ENCODE measurements around the gene ODAPH.
"Not testable (repeated sequence)": the region's sequence is repeated elsewhere in the genome, so short reads cannot be mapped to it uniquely, and the experiment has no call there.

Gene ODAPH

GRCh38 chr4:75555294-75556164 is at the start of gene ODAPH:
ODAPH (plus strand) TSS chr4:75556066; CDS start chr4:75556083, 17 bp downstream.
- peak; percentile 2 for DNase-seq

- peak; percentile 4 for DNase-seq
Measured at GRCh38 chr4:75509592-75509991, 46.3 kb upstream of the ODAPH start.

- peak; percentile 26 for DNase-seq
Measured at GRCh38 chr4:75511841-75512240, 44.0 kb upstream of the ODAPH start.

DNA sequence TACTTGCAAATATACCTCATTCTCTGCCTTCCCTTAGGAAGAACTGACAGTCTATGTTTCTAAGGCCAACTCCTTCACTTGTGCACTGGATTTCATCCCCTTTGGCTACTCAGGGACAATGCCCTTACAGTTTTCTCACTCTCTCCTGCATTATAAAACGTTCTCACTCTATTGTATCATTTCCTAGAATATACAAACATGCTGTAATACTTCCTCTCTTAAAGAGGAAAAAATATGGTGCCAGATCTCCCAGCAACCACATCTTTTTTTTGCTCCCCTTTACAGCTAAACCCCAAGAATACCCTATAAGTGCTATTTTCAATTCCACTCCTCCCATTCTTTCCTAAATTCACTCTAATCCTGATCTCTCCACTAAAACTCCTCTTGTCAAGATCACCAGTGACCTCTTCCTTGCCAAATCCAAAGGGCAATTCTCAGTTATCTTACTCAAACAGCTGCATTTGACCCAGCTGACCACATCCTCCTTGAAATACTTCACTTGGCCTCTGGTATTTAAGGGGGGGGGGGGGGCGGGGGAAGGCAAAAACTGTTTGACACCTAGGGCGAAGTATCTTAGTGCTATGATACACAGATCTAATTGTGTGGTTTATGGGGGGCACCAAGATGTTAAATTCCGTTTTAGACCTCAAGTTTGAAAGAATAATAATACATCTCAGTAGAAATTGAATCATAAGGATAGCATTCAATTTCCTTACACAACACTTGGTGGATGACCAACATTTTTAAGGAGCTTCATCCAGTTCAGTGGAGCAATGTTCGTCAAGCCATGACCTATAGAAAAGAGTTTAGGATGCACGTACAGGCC is 43.3 kb upstream of the ODAPH start:
- DNase-seq = peak; percentile 81

GRCh38 chr4:75513526-75514130 is 42.2 kb upstream of the ODAPH start:
- DNase-seq = no peak

DNA sequence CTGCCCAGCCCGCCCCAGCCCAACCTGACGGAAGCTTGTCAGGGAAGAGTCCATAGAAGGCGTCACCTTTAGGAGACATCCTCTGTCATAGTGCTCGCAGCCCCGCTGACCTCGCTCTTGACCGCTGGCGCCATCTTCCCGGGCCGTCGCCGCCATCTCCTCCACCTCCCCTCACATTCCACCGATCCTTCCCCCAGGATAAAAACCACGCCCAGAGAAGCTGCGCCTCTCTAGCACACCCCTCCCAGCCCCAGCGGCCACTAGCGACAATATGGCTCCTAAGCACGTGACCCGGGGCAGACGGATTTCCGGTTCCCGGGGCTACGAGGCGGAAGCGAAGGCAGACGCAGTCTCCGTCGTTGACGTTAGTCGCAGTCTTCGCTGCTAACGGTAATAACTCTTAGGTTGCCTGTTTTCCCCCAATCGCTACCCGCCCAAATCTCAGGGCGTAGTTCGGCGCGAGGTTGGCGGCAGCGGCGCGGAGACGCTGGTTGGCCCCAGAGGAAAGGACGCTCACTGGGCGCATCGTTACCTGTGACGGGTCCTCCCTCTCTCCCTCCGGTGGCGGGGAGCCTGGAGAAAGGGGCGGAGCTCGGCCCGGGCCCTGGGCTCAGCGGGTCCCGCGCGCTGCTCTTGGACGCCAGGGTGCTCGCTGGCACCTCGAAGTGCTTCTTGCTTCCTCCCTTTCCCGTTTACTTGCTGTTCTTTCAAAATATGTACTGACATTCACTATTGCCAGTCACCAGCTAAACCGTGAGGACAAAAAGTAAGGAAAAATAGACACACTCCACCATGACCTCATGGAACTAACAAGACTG is 41.5 kb upstream of the ODAPH start, which contains the start of the genes RCHY1 and THAP6:
TSS of gene RCHY1 (minus strand) at position 273 of the 818 bp plus-strand sequence. CDS start at position 156, 117 bp downstream.
TSS of gene THAP6 (plus strand) at position 343 of the 818 bp plus-strand sequence. CDS start 980 bp downstream, outside the sequence.
- DNase-seq = peak; percentile 94

GRCh38 chr4:75514949-75515612 is 40.8 kb upstream of the ODAPH start:
- peak; percentile 24 for DNase-seq

DNA sequence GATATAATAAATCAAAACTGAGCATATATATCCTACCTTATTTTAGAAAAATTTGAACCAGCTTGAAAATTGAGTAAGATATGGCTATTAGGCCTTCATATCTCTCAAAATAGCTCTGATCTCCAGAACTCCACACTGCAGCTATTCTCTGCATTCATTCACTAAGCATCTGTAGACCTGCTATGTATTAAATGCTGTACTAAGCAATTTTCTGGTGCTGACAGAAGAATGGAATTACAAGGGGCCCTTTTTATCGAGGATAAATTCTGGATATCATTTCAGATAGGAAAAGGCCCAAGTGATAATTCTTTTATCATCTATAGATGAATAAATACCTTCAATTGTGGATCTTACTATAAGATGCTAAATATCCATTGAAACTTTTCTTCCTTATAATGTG is 39.7 kb upstream of the ODAPH start:
- no peak for DNase-seq

- DNase-seq = not testable (repeated sequence)
Measured at GRCh38 chr4:75519452-75519851, 36.4 kb upstream of the ODAPH start.

- DNase-seq = no peak
Measured at GRCh38 chr4:75525086-75525485, 30.8 kb upstream of the ODAPH start.

- no peak for DNase-seq
Measured at GRCh38 chr4:75525910-75526309, 30.0 kb upstream of the ODAPH start.

- DNase-seq = no peak
Measured at GRCh38 chr4:75527482-75527881, 28.4 kb upstream of the ODAPH start.

GRCh38 chr4:75530556-75531322 is 25.1 kb upstream of the ODAPH start:
- no peak for DNase-seq

- DNase-seq = not testable (repeated sequence)
Measured at GRCh38 chr4:75531536-75532143, 24.2 kb upstream of the ODAPH start.

DNA sequence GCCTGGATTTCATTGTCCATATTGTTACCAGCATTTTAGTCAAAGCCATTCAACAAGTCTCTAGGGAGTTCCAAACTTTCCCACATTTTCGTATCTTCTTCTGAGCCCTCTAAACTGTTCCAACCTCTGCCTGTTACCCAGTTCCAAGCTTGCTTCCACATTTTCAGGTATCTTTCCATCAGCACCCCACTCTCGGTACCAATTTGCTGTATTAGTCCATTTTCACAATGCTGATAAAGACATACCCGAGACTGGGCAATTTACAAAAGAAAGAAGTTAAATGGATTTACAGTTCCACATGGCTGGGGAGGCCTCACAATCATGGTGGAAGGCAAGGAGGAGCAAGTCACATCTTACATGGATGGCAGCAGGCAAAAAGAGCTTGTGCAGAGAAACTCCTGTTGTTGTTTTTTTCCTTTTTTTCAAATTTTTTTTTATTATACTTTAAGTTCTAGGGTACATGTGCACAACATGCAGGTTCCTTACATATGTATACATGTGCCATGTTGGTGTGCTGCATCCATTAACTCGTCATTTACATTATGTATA is 22.5 kb upstream of the ODAPH start:
- DNase-seq = not testable (repeated sequence)

DNA sequence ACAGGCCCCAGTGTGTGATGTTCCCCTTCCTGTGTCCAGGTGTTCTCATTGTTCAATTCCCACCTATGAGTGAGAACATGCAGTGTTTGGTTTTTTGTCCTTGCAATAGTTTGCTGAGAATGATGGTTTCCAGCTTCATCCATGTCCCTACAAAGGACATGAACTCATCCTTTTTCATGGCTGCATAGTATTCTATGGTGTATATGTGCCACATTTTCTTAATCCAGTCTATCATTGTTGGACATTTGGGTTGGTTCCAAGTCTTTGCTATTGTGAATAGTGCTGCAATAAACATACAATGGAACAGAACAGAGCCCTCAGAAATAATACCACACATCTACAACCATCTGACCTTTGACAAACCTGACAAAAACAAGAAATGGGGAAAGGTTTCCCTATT is 21.9 kb upstream of the ODAPH start:
- DNase-seq = not testable (repeated sequence)

GRCh38 chr4:75537308-75537707 is 18.6 kb upstream of the ODAPH start:
- not testable (repeated sequence) for DNase-seq

- DNase-seq = no peak
Measured at GRCh38 chr4:75542824-75543223, 13.0 kb upstream of the ODAPH start.

GRCh38 chr4:75544220-75544619 is 11.6 kb upstream of the ODAPH start:
- DNase-seq = not testable (repeated sequence)

- no peak for DNase-seq
Measured at GRCh38 chr4:75544870-75545269, 11.0 kb upstream of the ODAPH start.

All from MV-4-11 (cell line).